SU-DHL-6 (cell line): ENCODE measurements around the gene TREM1.

ENCODE experiments used
- H2AFZ ChIP-seq: fragments of 200-600 bp; sonication (generic); 2 replicates; pipeline ENCODE4 v1.6.1; 2014; ENCODE audit warnings: low read depth, mild to moderate bottlenecking, moderate library complexity, mixed read lengths, antibody characterized with exemption, low read length; ENCODE audit not compliant: severe bottlenecking
- H3F3A ChIP-seq: fragments of 200-600 bp; shearing (Covaris generic); 2 replicates; pipeline ENCODE4 v1.6.0; 2016; ENCODE audit warnings: antibody characterized with exemption, mild to moderate bottlenecking; ENCODE audit not compliant: insufficient read depth
- H3K27ac ChIP-seq: fragments of 200-600 bp; sonication (generic); 2 replicates; pipeline ENCODE4 v1.5.1; 2016; ENCODE audit warnings: low read depth, mild to moderate bottlenecking, low read length, moderate library complexity, mixed read lengths
- H3K27me3 ChIP-seq: fragments of 200-600 bp; sonication (generic), shearing (Covaris generic); 2 replicates; pipeline ENCODE4 v1.6.0; 2014; ENCODE audit warnings: mild to moderate bottlenecking, low read length
- H3K36me3 ChIP-seq: fragments of 200-600 bp; sonication (generic); 2 replicates; pipeline ENCODE4 v1.6.1; 2014; ENCODE audit warnings: mild to moderate bottlenecking, low read length, mixed read lengths
- H3K4me2 ChIP-seq: fragments of 300-600, 200-600 bp; shearing (Covaris generic), sonication (generic); 2 replicates; pipeline ENCODE4 v1.6.0; 2014; ENCODE audit warnings: low read length, low read depth, mild to moderate bottlenecking; ENCODE audit not compliant: poor library complexity, severe bottlenecking
- H3K4me3 ChIP-seq: fragments of 200-600 bp; sonication (generic); 2 replicates; pipeline ENCODE4 v1.5.1; 2014; ENCODE audit warnings: antibody characterized with exemption, low read length, mild to moderate bottlenecking, mixed read lengths; ENCODE audit not compliant: insufficient read depth, poor library complexity, severe bottlenecking
- H3K79me2 ChIP-seq: fragments of 200-600 bp; sonication (generic); 2 replicates; pipeline ENCODE4 v1.6.1; 2014; ENCODE audit warnings: mild to moderate bottlenecking, low read length, moderate library complexity; ENCODE audit not compliant: insufficient read depth
- H3K9ac ChIP-seq: fragments of 200-600 bp; sonication (generic); 2 replicates; pipeline ENCODE4 v1.7.0; 2014; ENCODE audit warnings: mild to moderate bottlenecking, low read length
- H3K9me2 ChIP-seq: fragments of 200-600 bp; sonication (generic); replicated peaks from 2 replicates; pipeline ENCODE4 v1.6.1; 2014; ENCODE audit warnings: low read length; ENCODE audit not compliant: insufficient read depth
- H3K9me3 ChIP-seq: fragments of 200-600 bp; sonication (generic); 2 replicates; pipeline ENCODE4 v1.6.1; 2014; ENCODE audit warnings: low read length, mixed read lengths; ENCODE audit not compliant: insufficient read depth
- H4K20me1 ChIP-seq: fragments of 200-600 bp; sonication (generic); 2 replicates; pipeline ENCODE4 v1.6.1; 2014; ENCODE audit warnings: low read depth, mild to moderate bottlenecking, antibody characterized with exemption, low read length, moderate library complexity, mixed read lengths
- EZH2phosphoT487 ChIP-seq: fragments of 200-600 bp; sonication (generic), shearing (Covaris generic); conservative IDR thresholded peaks from 2 replicates; pipeline ENCODE4 v1.6.1; 2018; ENCODE audit warnings: mild to moderate bottlenecking, antibody characterized with exemption, low read length, moderate library complexity, mixed read lengths
- TF ChIP-seq, protein P1 (sequence below): fragments of 200-600 bp; sonication (generic); IDR thresholded peaks from one replicate; pipeline ENCODE4 v1.5.1; 2017; ENCODE audit warnings: antibody characterized with exemption, mild to moderate bottlenecking, low read length, moderate library complexity; ENCODE audit not compliant: insufficient read depth, poor library complexity, severe bottlenecking

Gene TREM1

DNA sequence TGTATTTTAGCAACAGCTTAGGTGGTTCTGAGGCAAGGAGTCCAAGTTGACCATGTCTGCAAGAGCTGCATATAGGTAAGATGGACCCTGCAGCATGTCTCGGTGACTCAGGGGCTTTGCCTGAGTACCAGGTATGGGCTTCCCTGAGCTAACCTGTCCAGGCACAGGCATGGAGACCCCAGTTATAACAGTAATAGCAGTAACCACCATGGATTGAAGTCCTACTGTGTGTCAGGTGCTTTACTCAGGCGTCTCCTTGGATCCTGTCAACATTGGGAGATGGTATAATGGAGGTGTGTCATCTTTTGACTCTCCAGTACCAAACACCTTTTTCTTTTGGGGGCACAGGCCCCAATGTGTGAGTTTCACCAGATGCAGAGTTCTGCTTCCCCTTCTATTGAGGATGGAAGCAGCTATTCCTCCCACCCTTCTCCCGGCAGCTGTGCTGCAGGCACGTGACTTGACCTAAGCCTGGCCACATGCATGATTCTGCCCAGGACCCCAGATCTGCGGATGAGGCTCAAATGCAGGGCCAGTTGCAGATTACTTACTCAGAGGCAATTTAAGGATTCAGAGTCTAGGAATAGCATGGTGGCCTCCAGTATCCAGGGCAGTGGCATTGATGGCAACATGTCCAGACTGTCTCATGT lies 13.8 kb downstream of the TREM1 start:
- Histone ChIP-seq H3K36me3 (no peaks in the 10 kb centered on the region), H3K79me2 (no peaks in the 10 kb centered on the region), H3K4me2 (no peak overlapping the region), H3F3A (no peaks in the 10 kb centered on the region), H3K9ac (no peak overlapping the region), H3K27ac (no peak overlapping the region), H3K9me3 (no peaks in the 10 kb centered on the region), H3K4me3 (no peak overlapping the region), H3K27me3 (no peaks in the 10 kb centered on the region), H3K9me2 (no peaks in the 10 kb centered on the region), H4K20me1 (no peaks in the 10 kb centered on the region), H2AFZ (no peak overlapping the region)
- TF ChIP-seq, protein P1, sequence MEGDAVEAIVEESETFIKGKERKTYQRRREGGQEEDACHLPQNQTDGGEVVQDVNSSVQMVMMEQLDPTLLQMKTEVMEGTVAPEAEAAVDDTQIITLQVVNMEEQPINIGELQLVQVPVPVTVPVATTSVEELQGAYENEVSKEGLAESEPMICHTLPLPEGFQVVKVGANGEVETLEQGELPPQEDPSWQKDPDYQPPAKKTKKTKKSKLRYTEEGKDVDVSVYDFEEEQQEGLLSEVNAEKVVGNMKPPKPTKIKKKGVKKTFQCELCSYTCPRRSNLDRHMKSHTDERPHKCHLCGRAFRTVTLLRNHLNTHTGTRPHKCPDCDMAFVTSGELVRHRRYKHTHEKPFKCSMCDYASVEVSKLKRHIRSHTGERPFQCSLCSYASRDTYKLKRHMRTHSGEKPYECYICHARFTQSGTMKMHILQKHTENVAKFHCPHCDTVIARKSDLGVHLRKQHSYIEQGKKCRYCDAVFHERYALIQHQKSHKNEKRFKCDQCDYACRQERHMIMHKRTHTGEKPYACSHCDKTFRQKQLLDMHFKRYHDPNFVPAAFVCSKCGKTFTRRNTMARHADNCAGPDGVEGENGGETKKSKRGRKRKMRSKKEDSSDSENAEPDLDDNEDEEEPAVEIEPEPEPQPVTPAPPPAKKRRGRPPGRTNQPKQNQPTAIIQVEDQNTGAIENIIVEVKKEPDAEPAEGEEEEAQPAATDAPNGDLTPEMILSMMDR = no peak

- Histone ChIP-seq H3K36me3 (no peaks in the 10 kb centered on the region), H3K27ac (no peak overlapping the region), H3K4me3 (no peak overlapping the region), H3K79me2 (no peaks in the 10 kb centered on the region), H4K20me1 (no peaks in the 10 kb centered on the region), H3K9me3 (no peaks in the 10 kb centered on the region), H2AFZ (no peak overlapping the region), H3K4me2 (no peak overlapping the region), H3K9me2 (no peaks in the 10 kb centered on the region), H3K27me3 (no peaks in the 10 kb centered on the region), H3F3A (no peaks in the 10 kb centered on the region), H3K9ac (no peak overlapping the region)
- TF ChIP-seq EZH2phosphoT487 = no peak
- TF ChIP-seq, protein P1 = no peak
Observed at GRCh38 chr6:41271901-41272395, 14.5 kb downstream of the TREM1 start.

DNA sequence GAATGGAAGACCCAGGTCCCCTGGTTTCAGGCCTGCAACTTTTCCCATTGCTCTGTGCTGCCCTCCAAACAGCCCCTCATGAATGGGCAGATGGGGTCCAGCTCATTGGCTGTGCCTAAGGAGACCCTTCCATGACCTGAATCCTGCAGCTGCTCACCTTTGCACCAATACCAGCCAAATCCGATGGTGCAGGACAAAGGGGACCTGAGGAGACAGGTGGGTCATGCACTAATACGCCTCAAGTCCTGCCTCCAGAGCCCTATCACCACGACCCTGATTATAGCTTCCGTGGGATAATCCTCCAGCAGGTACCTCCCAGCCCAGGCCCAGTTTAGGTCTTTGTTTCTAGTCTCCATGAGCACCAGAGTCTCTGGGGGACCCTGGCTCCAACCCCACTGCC lies 16.8 kb downstream of the TREM1 start:
- no peak overlapping the region for H3K27ac ChIP-seq
- H3K36me3 ChIP-seq = no peaks in the 10 kb centered on the region
- no peak overlapping the region for H3K4me3 ChIP-seq
- no peaks in the 10 kb centered on the region for H3K9me3 ChIP-seq
- H3K9ac ChIP-seq = no peak overlapping the region
- H3K27me3 ChIP-seq = no peaks in the 10 kb centered on the region
- H2AFZ ChIP-seq = no peak overlapping the region
- H3K4me2 ChIP-seq = no peak overlapping the region
- TF ChIP-seq EZH2phosphoT487 = no peak
- TF ChIP-seq, protein P1 = no peak
- H3K79me2 ChIP-seq = no peaks in the 10 kb centered on the region
- H4K20me1 ChIP-seq = no peaks in the 10 kb centered on the region
- H3K9me2 ChIP-seq = no peaks in the 10 kb centered on the region
- no peaks in the 10 kb centered on the region for H3F3A ChIP-seq
